Measurements from ENCODE around the gene ANKH.

GRCh38 chr5:14685757-14686156, 185.8 kb downstream of the ANKH start:
- TF ChIP-seq, protein P1, sequence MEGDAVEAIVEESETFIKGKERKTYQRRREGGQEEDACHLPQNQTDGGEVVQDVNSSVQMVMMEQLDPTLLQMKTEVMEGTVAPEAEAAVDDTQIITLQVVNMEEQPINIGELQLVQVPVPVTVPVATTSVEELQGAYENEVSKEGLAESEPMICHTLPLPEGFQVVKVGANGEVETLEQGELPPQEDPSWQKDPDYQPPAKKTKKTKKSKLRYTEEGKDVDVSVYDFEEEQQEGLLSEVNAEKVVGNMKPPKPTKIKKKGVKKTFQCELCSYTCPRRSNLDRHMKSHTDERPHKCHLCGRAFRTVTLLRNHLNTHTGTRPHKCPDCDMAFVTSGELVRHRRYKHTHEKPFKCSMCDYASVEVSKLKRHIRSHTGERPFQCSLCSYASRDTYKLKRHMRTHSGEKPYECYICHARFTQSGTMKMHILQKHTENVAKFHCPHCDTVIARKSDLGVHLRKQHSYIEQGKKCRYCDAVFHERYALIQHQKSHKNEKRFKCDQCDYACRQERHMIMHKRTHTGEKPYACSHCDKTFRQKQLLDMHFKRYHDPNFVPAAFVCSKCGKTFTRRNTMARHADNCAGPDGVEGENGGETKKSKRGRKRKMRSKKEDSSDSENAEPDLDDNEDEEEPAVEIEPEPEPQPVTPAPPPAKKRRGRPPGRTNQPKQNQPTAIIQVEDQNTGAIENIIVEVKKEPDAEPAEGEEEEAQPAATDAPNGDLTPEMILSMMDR (IDR thresholded peaks at IDR 0.05; ENCODE audit: poor library complexity, severe bottlenecking), result peak; percentile 89
- TF ChIP-seq RAD21 (conservative IDR thresholded peaks at IDR 0.05) (peak; percentile 87), POLR2AphosphoS5 (IDR thresholded peaks at IDR 0.05) (no peak), TAF1 (IDR thresholded peaks at IDR 0.05; ENCODE audit: low read depth) (no peak), EZH2 (IDR thresholded peaks at IDR 0.05; ENCODE audit: borderline replicate concordance, insufficient read depth, low read length, poor library complexity, severe bottlenecking) (no peak), REST (IDR thresholded peaks at IDR 0.05; ENCODE audit: borderline replicate concordance) (no peak)

All from neural cell (in vitro differentiated cells).